Gastrocnemius medialis (tissue), 4 donors: ENCODE data around the gene PTPN12. TPM values are rescaled to one million over a fixed set of nuclear protein-coding genes. Genes with fewer than 3 reads are reported as not detected.
"Not testable (repeated sequence)": the region's sequence is repeated elsewhere in the genome, so short reads cannot be mapped to it uniquely, and the experiment has no call there.

Source experiments
- ATAC-seq, 2 donors: fragments of 150-250 bp; one replicate each; pipeline ENCODE4 v1.9.1; 2016
- DNase-seq, 2 donors: peaks; one replicate each; pipeline ENCODE4 v3.0.0-alpha.2; 2019
- H3K27ac ChIP-seq, 4 donors: fragments of 200-600 bp; sonication (generic); 1 replicate in 1 of 4; 2 replicates in 3 of 4; pipeline ENCODE4 v1.5.1; 2016 to 2018; ENCODE audit warnings: mild to moderate bottlenecking in 2 of 4, moderate library complexity in 1 of 4
- H3K27me3 ChIP-seq, 3 donors: fragments of 200-600 bp; sonication (generic) in 2 of 3; 1 replicate in 1 of 3; 2 replicates in 2 of 3; pipeline versions ENCODE4 v1.5.1 to v1.6.0; 2016 to 2019; ENCODE audit warnings: mild to moderate bottlenecking in 1 of 3, moderate library complexity in 1 of 3
- H3K36me3 ChIP-seq, 2 donors: fragments of 200-600 bp; sonication (generic) in 1 of 2; one replicate each; pipeline ENCODE4 v1.5.1; 2017 to 2018
- H3K4me1 ChIP-seq, 2 donors: fragments of 200-600 bp; sonication (generic) in 1 of 2; one replicate each; pipeline ENCODE4 v1.5.1; 2016 to 2017; ENCODE audit warnings: mild to moderate bottlenecking in 2 of 2
- H3K4me3 ChIP-seq, 4 donors: fragments of 200-600 bp; sonication (generic) in 3 of 4; 1 replicate in 1 of 4; 2 replicates in 3 of 4; pipeline ENCODE4 v1.5.1; 2016 to 2019; ENCODE audit warnings: mild to moderate bottlenecking in 2 of 4
- H3K9me3 ChIP-seq, 3 donors: fragments of 200-600 bp; sonication (generic) in 2 of 3; 1 replicate in 1 of 3; 2 replicates in 2 of 3; pipeline ENCODE4 v1.5.1; 2016 to 2019
- POLR2A ChIP-seq, 2 donors: fragments of 450-650 bp; IDR thresholded peaks; one replicate each; pipeline ENCODE4 v1.6.1; 2017; ENCODE audit warnings: antibody characterized with exemption in 2 of 2, mild to moderate bottlenecking in 2 of 2, moderate library complexity in 2 of 2
- in situ Hi-C, 4 donors: fragments of 200-750 bp; cut with MboI; loops; one replicate each; pipeline versions ENCODE4 v1.15.0 to v1.8.0; 2017; ENCODE audit warnings: low sequenced_read_pairs in 4 of 4
- intact Hi-C: fragments of 100-400 bp; cut with DNase I; formaldehyde crosslinking; loops from one replicate; pipeline ENCODE4 v1.15.1; 2023; ENCODE audit warnings: low total_unique reads
- total RNA-seq, 4 donors: library from RNA; depleted of rRNA; stranded (reverse); fragments of >200 nt; gene quantifications; one replicate each; pipeline versions ENCODE4 v1.1.0 to v1.2.3, GENCODE V29; 2016
- TF ChIP-seq, protein P1 (sequence below), 5 experiments: fragments of 450-650 bp in 3 of 5; fragments of 200-600 bp in 2 of 5; sonication (generic) in 2 of 5; IDR thresholded peaks in 4 of 5; conservative IDR thresholded peaks in 1 of 5; 1 replicate in 4 of 5; 2 replicates in 1 of 5; pipeline ENCODE4 v1.5.1; 2016 to 2019; ENCODE audit warnings: antibody characterized with exemption in 5 of 5, mild to moderate bottlenecking in 3 of 5, moderate library complexity in 3 of 5

The PTPN12 gene
- total RNA-seq, 4 donors from 2014 or later, result 22.7 to 38.0 (median 27.7) TPM

DNA sequence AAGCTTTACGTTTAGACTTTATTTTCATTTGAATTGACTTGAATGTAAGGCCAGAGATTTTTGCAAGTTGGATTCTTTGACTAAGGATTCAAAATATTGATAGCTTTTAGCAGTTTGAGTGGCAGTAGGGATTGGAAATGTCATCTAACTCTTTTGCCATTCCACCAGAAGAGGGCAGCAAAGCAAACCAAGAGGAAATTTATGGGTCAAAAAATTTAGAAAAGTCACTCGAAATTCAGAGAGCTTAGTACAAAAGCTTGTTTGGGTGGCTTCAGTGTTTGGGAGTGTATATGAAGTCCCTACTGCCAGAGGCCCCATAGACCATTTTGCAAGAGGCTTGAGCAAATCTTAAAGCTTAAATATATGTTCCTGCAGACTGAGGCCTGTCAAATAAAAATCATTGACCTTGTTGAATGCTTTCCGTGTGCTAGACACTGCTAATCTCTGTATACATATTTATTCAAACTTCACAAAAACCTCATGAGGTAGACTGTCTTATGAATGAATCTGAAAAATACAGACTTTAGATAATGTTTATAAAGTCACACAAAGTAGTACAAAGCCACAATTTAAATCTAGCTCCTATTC lies 114.6 kb downstream of the PTPN12 start:
- Histone ChIP-seq H3K4me3 (no peak overlapping the region), H3K4me1 (no peaks in the 10 kb centered on the region), H3K9me3 (no peaks in the 10 kb centered on the region), H3K27me3 (no peaks in the 10 kb centered on the region), H3K36me3 (no peaks in the 10 kb centered on the region), H3K27ac (no peak overlapping the region)
- in situ Hi-C loops, result loop anchor here in 3 of 4 donors (5.0 to 25.0 kb wide), 4 partner anchors 101 to 261 kb away; no protein-coding TSS in a partner anchor
- intact Hi-C loops, result loop anchor here (2.0 kb wide), 1 partner anchor 107 kb away; no protein-coding TSS in a partner anchor
- TF ChIP-seq POLR2A (IDR thresholded peaks at IDR 0.05), result no peak
- TF ChIP-seq, protein P1, sequence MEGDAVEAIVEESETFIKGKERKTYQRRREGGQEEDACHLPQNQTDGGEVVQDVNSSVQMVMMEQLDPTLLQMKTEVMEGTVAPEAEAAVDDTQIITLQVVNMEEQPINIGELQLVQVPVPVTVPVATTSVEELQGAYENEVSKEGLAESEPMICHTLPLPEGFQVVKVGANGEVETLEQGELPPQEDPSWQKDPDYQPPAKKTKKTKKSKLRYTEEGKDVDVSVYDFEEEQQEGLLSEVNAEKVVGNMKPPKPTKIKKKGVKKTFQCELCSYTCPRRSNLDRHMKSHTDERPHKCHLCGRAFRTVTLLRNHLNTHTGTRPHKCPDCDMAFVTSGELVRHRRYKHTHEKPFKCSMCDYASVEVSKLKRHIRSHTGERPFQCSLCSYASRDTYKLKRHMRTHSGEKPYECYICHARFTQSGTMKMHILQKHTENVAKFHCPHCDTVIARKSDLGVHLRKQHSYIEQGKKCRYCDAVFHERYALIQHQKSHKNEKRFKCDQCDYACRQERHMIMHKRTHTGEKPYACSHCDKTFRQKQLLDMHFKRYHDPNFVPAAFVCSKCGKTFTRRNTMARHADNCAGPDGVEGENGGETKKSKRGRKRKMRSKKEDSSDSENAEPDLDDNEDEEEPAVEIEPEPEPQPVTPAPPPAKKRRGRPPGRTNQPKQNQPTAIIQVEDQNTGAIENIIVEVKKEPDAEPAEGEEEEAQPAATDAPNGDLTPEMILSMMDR (IDR thresholded peaks at IDR 0.05 in 4 of 5, conservative IDR thresholded peaks at IDR 0.05 in 1 of 5), result peak; percentile 53 to 76 (median 65)
- ATAC-seq (peak in 1 of 2 donors; percentile 39), DNase-seq (no peak)

DNA sequence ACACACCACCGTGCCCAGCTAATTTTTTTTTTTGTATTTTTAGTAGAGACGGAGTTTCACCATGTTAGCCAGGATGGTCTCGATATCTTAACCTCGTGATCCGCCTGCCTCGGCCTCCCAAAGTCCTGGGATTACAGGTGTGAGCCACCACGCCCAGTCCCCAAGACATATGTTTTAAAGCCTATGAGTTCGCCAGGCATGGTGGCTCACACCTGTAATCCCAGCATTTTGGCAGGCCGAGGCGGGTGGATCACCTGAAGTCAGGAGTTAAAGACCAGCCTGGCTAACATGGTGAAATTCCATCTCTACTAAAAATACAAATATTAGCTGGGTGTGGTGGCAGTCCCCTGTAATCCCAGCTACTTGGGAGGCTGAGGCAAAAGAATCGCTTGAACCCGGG lies 115.7 kb downstream of the PTPN12 start:
- H3K9me3 ChIP-seq, H3K4me3 ChIP-seq, intact Hi-C loops, DNase-seq, H3K27me3 ChIP-seq, H3K27ac ChIP-seq, H3K36me3 ChIP-seq, H3K4me1 ChIP-seq, ATAC-seq: not testable (repeated sequence)
- in situ Hi-C loops, result loop anchor here in 3 of 4 donors (5.0 to 25.0 kb wide), 4 partner anchors 99 to 259 kb away; no protein-coding TSS in a partner anchor

DNA sequence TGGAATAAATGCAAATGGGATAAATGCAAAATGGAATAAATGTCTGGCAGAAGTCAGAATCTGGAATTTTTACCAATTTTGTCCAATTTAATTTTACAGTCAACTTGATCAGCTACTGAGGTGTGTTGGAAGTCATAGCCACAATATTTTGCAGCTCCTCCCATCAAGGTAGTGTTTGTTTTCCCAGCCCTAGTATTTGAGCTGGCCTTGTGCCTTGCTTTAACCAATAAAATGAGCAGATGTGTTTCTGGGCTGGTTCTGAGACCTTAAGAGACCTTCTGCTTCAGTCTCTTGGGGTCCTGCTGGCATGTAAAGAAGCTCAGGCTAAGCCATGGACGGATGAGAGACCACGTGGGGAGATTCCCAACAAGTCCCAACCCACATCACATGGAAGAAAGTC lies 116.5 kb downstream of the PTPN12 start:
- Histone ChIP-seq H3K27ac (no peak overlapping the region), H3K36me3 (no peaks in the 10 kb centered on the region), H3K9me3 (no peaks in the 10 kb centered on the region), H3K27me3 (no peaks in the 10 kb centered on the region), H3K4me1 (no peaks in the 10 kb centered on the region), H3K4me3 (no peak overlapping the region)
- intact Hi-C loops (no loop called here), in situ Hi-C loops (loop anchor here in 3 of 4 donors (5.0 to 25.0 kb wide), 4 partner anchors 99 to 259 kb away; no protein-coding TSS in a partner anchor)
- TF ChIP-seq, protein P1 (IDR thresholded peaks at IDR 0.05 in 4 of 5, conservative IDR thresholded peaks at IDR 0.05 in 1 of 5), result no peak
- no peak for TF ChIP-seq POLR2A (IDR thresholded peaks at IDR 0.05)
- ATAC-seq (no peak), DNase-seq (no peak)

DNA sequence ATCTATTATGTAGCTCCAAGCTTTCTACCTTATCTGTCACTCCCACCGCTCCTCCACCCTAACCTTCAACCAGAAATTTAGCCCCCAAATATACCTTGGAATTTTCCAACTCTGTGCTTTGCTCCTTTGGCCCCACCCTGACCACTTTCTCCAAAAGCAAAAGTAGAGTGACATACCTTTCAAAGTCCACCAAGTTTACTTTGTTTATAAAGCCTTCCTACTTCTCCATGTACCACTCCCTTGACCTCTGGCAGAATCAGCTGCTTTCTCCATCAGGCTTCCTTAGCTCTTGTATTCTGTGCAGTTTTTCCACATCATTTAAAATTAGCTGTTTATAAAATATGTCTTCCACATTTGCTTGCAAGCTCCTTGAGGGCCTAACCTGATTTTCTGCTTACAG lies 118.3 kb downstream of the PTPN12 start:
- Histone ChIP-seq H3K27ac (no peak overlapping the region), H3K4me3 (no peak overlapping the region), H3K4me1 (no peaks in the 10 kb centered on the region), H3K9me3 (no peaks in the 10 kb centered on the region), H3K36me3 (no peaks in the 10 kb centered on the region), H3K27me3 (no peaks in the 10 kb centered on the region)
- intact Hi-C loops (loop anchor here (5.0 kb wide), 1 partner anchor 247 kb away; no protein-coding TSS in a partner anchor), in situ Hi-C loops (loop anchor here in 2 of 4 donors (10.0 to 25.0 kb wide), 2 partner anchors 99 to 257 kb away; no protein-coding TSS in a partner anchor)
- DNase-seq (no peak), ATAC-seq (no peak)
- TF ChIP-seq, protein P1 (IDR thresholded peaks at IDR 0.05 in 4 of 5, conservative IDR thresholded peaks at IDR 0.05 in 1 of 5), result no peak
- no peak for TF ChIP-seq POLR2A (IDR thresholded peaks at IDR 0.05)

DNA sequence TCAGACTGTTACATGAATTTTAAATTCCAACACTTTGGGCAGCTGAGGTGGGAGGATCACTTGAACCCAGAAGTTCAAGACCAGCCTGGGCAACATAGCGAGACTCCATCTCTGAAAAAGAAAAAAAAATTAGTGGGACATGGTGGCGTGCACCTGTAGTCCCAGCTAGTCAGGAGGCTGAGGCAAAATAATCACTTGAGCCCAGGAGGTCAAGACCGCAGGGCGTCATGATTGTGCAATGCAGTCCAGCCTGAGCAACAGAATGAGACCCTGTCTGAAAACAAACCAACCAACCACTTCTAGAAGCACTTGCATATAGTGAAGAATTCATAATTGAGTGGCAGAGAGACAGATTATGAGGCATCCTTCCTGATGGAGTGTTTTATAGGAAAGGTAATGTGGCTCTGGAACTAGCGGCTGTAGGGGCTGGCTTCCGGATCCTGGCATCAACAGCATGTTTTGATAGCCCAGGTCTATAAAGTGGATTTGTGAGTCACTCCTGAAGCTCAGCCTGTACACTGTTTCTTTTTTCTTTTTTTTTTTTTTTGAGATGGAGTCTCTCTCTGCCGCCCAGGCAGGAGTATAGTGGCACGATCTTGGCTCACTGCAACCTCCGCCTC lies 118.9 kb downstream of the PTPN12 start:
- no peaks in the 10 kb centered on the region for H3K27me3 ChIP-seq
- TF ChIP-seq, protein P1 (IDR thresholded peaks at IDR 0.05 in 4 of 5, conservative IDR thresholded peaks at IDR 0.05 in 1 of 5), result no peak
- no peak for TF ChIP-seq POLR2A (IDR thresholded peaks at IDR 0.05)
- no peaks in the 10 kb centered on the region for H3K36me3 ChIP-seq
- DNase-seq (no peak), ATAC-seq (no peak)
- intact Hi-C loops, result loop anchor here (5.0 kb wide), 1 partner anchor 246 kb away; no protein-coding TSS in a partner anchor
- H3K4me1 ChIP-seq, result no peaks in the 10 kb centered on the region
- H3K9me3 ChIP-seq, result no peaks in the 10 kb centered on the region
- in situ Hi-C loops, result loop anchor here in 2 of 4 donors (10.0 to 25.0 kb wide), 2 partner anchors 99 to 256 kb away; no protein-coding TSS in a partner anchor
- H3K4me3 ChIP-seq, result no peak overlapping the region
- H3K27ac ChIP-seq, result no peak overlapping the region
